ENCODE measurements around the gene CMTM4.

GRCh38 chr16:66653581-66654350, 42.8 kb downstream of the CMTM4 start:
- no peak for TF ChIP-seq CTCF (IDR thresholded peaks at IDR 0.05; ENCODE audit: insufficient read depth, low read length, poor library complexity, severe bottlenecking)
- no peak for TF ChIP-seq EZH2phosphoT487 (conservative IDR thresholded peaks at IDR 0.05; ENCODE audit: low read length)

All from SU-DHL-6 (cell line).